ENCODE results near the gene DNAJC7. TPM values are rescaled to one million over a fixed set of nuclear protein-coding genes. Genes with fewer than 3 reads are reported as not detected.

Gene DNAJC7
- total RNA-seq, 2 donors from 2014 or later, result 79.5 to 118 TPM

- Mint-ChIP-seq H3K27ac (peak overlapping the region; percentile 91), H3K4me3 (peak overlapping the region; percentile 87), H3K36me3 (ENCODE audit: low read depth) (peaks cover 6% of the 10 kb centered on the region), H3K27me3 (no peaks in the 10 kb centered on the region), H3K4me1 (peaks cover 7% of the 10 kb centered on the region), H3K9me3 (no peaks in the 10 kb centered on the region)
- ATAC-seq (replicated peaks), result no peak
These were observed 88.5 kb downstream of the DNAJC7 start for GRCh38 chr17:41928693-41929251.

Other genes starting within 250 kb of the DNAJC7 start
- under 1 TPM; 0.32 to 0.45 TPM for gene JUP, start 230.7 kb downstream of the DNAJC7 start, total RNA-seq
- under 1 TPM; 0.64 to 0.89 TPM for gene P3H4, start 205.5 kb downstream of the DNAJC7 start, total RNA-seq
- under 1 TPM; 0.09 to 0.37 TPM for gene FKBP10, start 204.4 kb downstream of the DNAJC7 start, total RNA-seq
- 10 to 100 TPM; 51.2 to 70.3 TPM for gene NT5C3B, start 181.2 kb downstream of the DNAJC7 start, total RNA-seq
- gene KLHL10, start 179.6 kb downstream of the DNAJC7 start, total RNA-seq, result under 1 TPM in 1 of 2 donors, not detected in 1; 0.16 TPM
- gene KLHL11, start 152.0 kb downstream of the DNAJC7 start, total RNA-seq, result 10 to 100 TPM; 15.1 to 16.2 TPM
- gene ACLY, start 98.5 kb downstream of the DNAJC7 start, total RNA-seq, result 100 to 1,000 TPM in 1 of 2 donors, 10 to 100 TPM in 1; 95.4 to 222 TPM
- under 1 TPM; 0.63 to 0.93 TPM for gene ODAD4, start 86.8 kb downstream of the DNAJC7 start, total RNA-seq
- gene CNP, start 50.6 kb downstream of the DNAJC7 start, total RNA-seq, result 10 to 100 TPM; 51.4 to 82.9 TPM
- 10 to 100 TPM; 12.0 to 14.9 TPM for gene NKIRAS2, start 2.7 kb upstream of the DNAJC7 start, total RNA-seq
- gene C17orf113, start 33.2 kb upstream of the DNAJC7 start, total RNA-seq, result under 1 TPM; 0.06 to 0.32 TPM
- gene ZNF385C, start 81.0 kb upstream of the DNAJC7 start, total RNA-seq, result under 1 TPM; 0.15 to 0.48 TPM
- 10 to 100 TPM; 12.0 to 19.1 TPM for gene DHX58, start 95.3 kb upstream of the DNAJC7 start, total RNA-seq
- 10 to 100 TPM; 32.8 to 44.2 TPM for gene KAT2A, start 103.9 kb upstream of the DNAJC7 start, total RNA-seq
- gene HSPB9, start 105.4 kb upstream of the DNAJC7 start, total RNA-seq, result under 1 TPM in 1 of 2 donors, not detected in 1; 0.13 TPM
- 10 to 100 TPM; 30.4 to 77.7 TPM for gene RAB5C, start 137.6 kb upstream of the DNAJC7 start, total RNA-seq
- under 1 TPM; 0.95 to 0.99 TPM for gene KCNH4, start 163.7 kb upstream of the DNAJC7 start, total RNA-seq
- gene HCRT, start 168.0 kb upstream of the DNAJC7 start, total RNA-seq, result not detected
- gene GHDC, start 177.1 kb upstream of the DNAJC7 start, total RNA-seq, result 10 to 100 TPM; 19.6 to 24.5 TPM